CD4-positive, alpha-beta T cell treated with Interleukin-15 for 4 hours (primary cell): ENCODE measurements around the gene UBE2Z.
"Not testable (repeated sequence)": the region's sequence is repeated elsewhere in the genome, so short reads cannot be mapped to it uniquely, and the experiment has no call there.

Experiments
- DNase-seq: peaks from one replicate; pipeline ENCODE4 v3.0.0-alpha.2; 2020; ENCODE audit warnings: low spot score

The UBE2Z gene

GRCh38 chr17:48908047-48908843 lies at the start of gene UBE2Z:
TSS of gene UBE2Z (plus strand) at chr17:48908407. CDS start at chr17:48908504, 97 bp downstream.
- peak; percentile 93 for DNase-seq

GRCh38 chr17:48860034-48860433 lies 48.2 kb upstream of the UBE2Z start:
- DNase-seq, result no peak

- DNase-seq, result no peak
Measured at GRCh38 chr17:48860456-48860855, 47.8 kb upstream of the UBE2Z start.

- no peak for DNase-seq
Measured at GRCh38 chr17:48868916-48869500, 39.2 kb upstream of the UBE2Z start.

- DNase-seq, result no peak
Measured at GRCh38 chr17:48869821-48870318, 38.3 kb upstream of the UBE2Z start.

GRCh38 chr17:48871035-48871550 lies 37.1 kb upstream of the UBE2Z start:
- DNase-seq, result no peak

- no peak for DNase-seq
Measured at GRCh38 chr17:48871551-48872351, 36.5 kb upstream of the UBE2Z start.

- DNase-seq, result not testable (repeated sequence)
Measured at GRCh38 chr17:48872409-48872808, 35.8 kb upstream of the UBE2Z start.

- no peak for DNase-seq
Measured at GRCh38 chr17:48873209-48873608, 35.0 kb upstream of the UBE2Z start.

GRCh38 chr17:48873696-48874443 lies 34.3 kb upstream of the UBE2Z start:
- no peak for DNase-seq

- DNase-seq, result peak; percentile 75
Measured at GRCh38 chr17:48878920-48879898, 29.0 kb upstream of the UBE2Z start.

- DNase-seq, result no peak
Measured at GRCh38 chr17:48882272-48882671, 25.9 kb upstream of the UBE2Z start.

GRCh38 chr17:48883171-48883570 lies 25.0 kb upstream of the UBE2Z start:
- no peak for DNase-seq

- DNase-seq, result no peak
Measured at GRCh38 chr17:48890086-48890485, 18.1 kb upstream of the UBE2Z start.

GRCh38 chr17:48892940-48893645 lies 15.1 kb upstream of the UBE2Z start:
- no peak for DNase-seq

- no peak for DNase-seq
Measured at GRCh38 chr17:48893646-48894508, 14.3 kb upstream of the UBE2Z start.

- no peak for DNase-seq
Measured at GRCh38 chr17:48894886-48895285, 13.3 kb upstream of the UBE2Z start.

GRCh38 chr17:48901241-48901640 lies 7.0 kb upstream of the UBE2Z start:
- no peak for DNase-seq

GRCh38 chr17:48903401-48903800 lies 4.8 kb upstream of the UBE2Z start:
- DNase-seq, result no peak
